GM12891 (cell line): ENCODE measurements around the gene THEM4.
"Not testable (repeated sequence)": the region's sequence is repeated elsewhere in the genome, so short reads cannot be mapped to it uniquely, and the experiment has no call there.

Experiments used
- DNase-seq: peaks from one replicate; pipeline ENCODE4 v3.0.0; 2011; ENCODE audit warnings: low spot score; ENCODE audit not compliant: insufficient read length
- FAIRE-seq: peaks from 2 replicates; lab custom pipeline; 2011; peaks lifted over from hg19 to GRCh38; lab: Jason Lieb, UNC
- PAX5 ChIP-seq: IDR thresholded peaks from 2 replicates; pipeline ENCODE4 v1.6.1; 2011; ENCODE audit warnings: low read length, moderate library complexity, mild to moderate bottlenecking; ENCODE audit not compliant: insufficient read depth, severe bottlenecking
- POLR2A ChIP-seq: IDR thresholded peaks from 2 replicates; pipeline ENCODE4 v1.6.1; 2011; ENCODE audit warnings: low read depth, low read length, control low read depth
- POLR2AphosphoS5 ChIP-seq: IDR thresholded peaks from 2 replicates; pipeline ENCODE4 v1.6.1; 2011; ENCODE audit warnings: low read depth, low read length, control low read depth
- POU2F2 ChIP-seq: IDR thresholded peaks from 2 replicates; pipeline ENCODE4 v1.6.1; 2011; ENCODE audit warnings: low read depth, mild to moderate bottlenecking, control low read depth, low read length, moderate library complexity
- SPI1 ChIP-seq: IDR thresholded peaks from 2 replicates; pipeline ENCODE4 v1.6.1; 2011; ENCODE audit warnings: low read depth, low read length, control low read depth
- TAF1 ChIP-seq: IDR thresholded peaks from 2 replicates; pipeline ENCODE4 v1.6.1; 2011; ENCODE audit warnings: low read depth, low read length, control low read depth

Gene THEM4

GRCh38 chr1:151882466-151882865 lies 26.8 kb downstream of the THEM4 start:
- DNase-seq, result no peak
- no peak for FAIRE-seq
- no peak for TF ChIP-seq PAX5
- no peak for TF ChIP-seq POLR2AphosphoS5
- no peak for TF ChIP-seq TAF1
- TF ChIP-seq SPI1, result no peak
- TF ChIP-seq POLR2A, result no peak
- no peak for TF ChIP-seq POU2F2

- TF ChIP-seq POLR2AphosphoS5, result no peak
- no peak for DNase-seq
- FAIRE-seq, result no peak
Measured at GRCh38 chr1:151881479-151881878, 27.8 kb downstream of the THEM4 start.

GRCh38 chr1:151875419-151876097 lies 33.8 kb downstream of the THEM4 start:
- FAIRE-seq (no peak), DNase-seq (no peak)
- TF ChIP-seq POLR2AphosphoS5 (no peak), POLR2A (no peak), TAF1 (no peak), PAX5 (no peak), SPI1 (no peak), POU2F2 (no peak)

- not testable (repeated sequence) for DNase-seq
Measured at GRCh38 chr1:151872776-151873175, 36.5 kb downstream of the THEM4 start.

GRCh38 chr1:151871284-151872030 lies 37.9 kb downstream of the THEM4 start:
- no peak for FAIRE-seq
- no peak for DNase-seq
- TF ChIP-seq PAX5 (no peak), POLR2AphosphoS5 (no peak), POU2F2 (no peak), TAF1 (no peak), POLR2A (no peak), SPI1 (no peak)

More at GRCh38 chr1:151872776-151873175, 36.5 kb downstream of the THEM4 start:
- FAIRE-seq, result not testable (repeated sequence)

GRCh38 chr1:151868486-151868885 lies 40.8 kb downstream of the THEM4 start:
- DNase-seq (no peak), FAIRE-seq (no peak)
- TF ChIP-seq POU2F2 (no peak), POLR2A (no peak)

- DNase-seq (no peak), FAIRE-seq (no peak)
- TF ChIP-seq POLR2AphosphoS5 (no peak), PAX5 (no peak), SPI1 (no peak), TAF1 (no peak), POU2F2 (no peak), POLR2A (no peak)
Measured at GRCh38 chr1:151867765-151868411, 41.4 kb downstream of the THEM4 start.

- DNase-seq (no peak), FAIRE-seq (no peak)
- TF ChIP-seq SPI1 (no peak), TAF1 (no peak), POLR2AphosphoS5 (no peak), PAX5 (no peak), POU2F2 (no peak), POLR2A (no peak)
Measured at GRCh38 chr1:151867321-151867720, 42.0 kb downstream of the THEM4 start.

GRCh38 chr1:151864411-151864810 lies 44.9 kb downstream of the THEM4 start:
- TF ChIP-seq POU2F2 (no peak), TAF1 (no peak), POLR2AphosphoS5 (no peak), POLR2A (no peak), PAX5 (no peak), SPI1 (no peak)
- no peak for DNase-seq
- FAIRE-seq, result no peak

- no peak for DNase-seq
- no peak for FAIRE-seq
- TF ChIP-seq SPI1 (no peak), POLR2AphosphoS5 (no peak), POU2F2 (no peak), PAX5 (no peak), TAF1 (no peak), POLR2A (no peak)
Measured at GRCh38 chr1:151862604-151863003, 46.7 kb downstream of the THEM4 start.
